Measurements from ENCODE around the gene AVP. TPM values are rescaled to one million over a fixed set of nuclear protein-coding genes. Genes with fewer than 3 reads are reported as not detected.

AVP gene
- polyA plus RNA-seq, 1 donor from 2014 or later = not detected

GRCh38 chr20:3045042-3045815, 39.3 kb downstream of the AVP start:
- Histone ChIP-seq H3K36me3 (ENCODE audit: insufficient read depth, low read length) (no peaks in the 10 kb centered on the region), H3F3A (ENCODE audit: insufficient read depth, low read length, poor library complexity, severe bottlenecking) (no peaks in the 10 kb centered on the region), H3K27me3 (ENCODE audit: insufficient read depth, low read depth, low read length) (no peaks in the 10 kb centered on the region), H3K9me2 (ENCODE audit: insufficient read depth, low read length) (no peaks in the 10 kb centered on the region), H3K9ac (ENCODE audit: low read length) (peak overlapping the region; percentile 76), H3K9me3 (ENCODE audit: low read length) (no peaks in the 10 kb centered on the region), H3K4me3 (ENCODE audit: low read length) (peak overlapping the region; percentile 89), H3K79me2 (replicated peaks; ENCODE audit: insufficient read depth, low read length) (peaks cover 6% of the 10 kb centered on the region), H2AFZ (ENCODE audit: low read depth, low read length) (peak overlapping the region; percentile 53), H4K20me1 (ENCODE audit: insufficient read depth) (no peaks in the 10 kb centered on the region), H3K4me2 (ENCODE audit: low read length) (no peak overlapping the region), H3K27ac (ENCODE audit: low read length) (peak overlapping the region; percentile 60)
- TF ChIP-seq TAF1 (IDR thresholded peaks at IDR 0.05; ENCODE audit: low read depth) = no peak
- TF ChIP-seq CTCF (IDR thresholded peaks at IDR 0.05; ENCODE audit: poor library complexity, severe bottlenecking) = no peak
- TF ChIP-seq RAD21 (conservative IDR thresholded peaks at IDR 0.05) = no peak
- TF ChIP-seq REST (IDR thresholded peaks at IDR 0.05; ENCODE audit: borderline replicate concordance) = no peak
- TF ChIP-seq MXI1 (conservative IDR thresholded peaks at IDR 0.05; ENCODE audit: poor library complexity, severe bottlenecking) = no peak
- TF ChIP-seq EP300 (conservative IDR thresholded peaks at IDR 0.05; ENCODE audit: poor library complexity, severe bottlenecking) = no peak
- no peak for TF ChIP-seq POLR2AphosphoS5 (IDR thresholded peaks at IDR 0.05)

GRCh38 chr20:3044336-3044965, 40.1 kb downstream of the AVP start:
- no peak for TF ChIP-seq MXI1 (conservative IDR thresholded peaks at IDR 0.05; ENCODE audit: poor library complexity, severe bottlenecking)
- Histone ChIP-seq H3K9ac (ENCODE audit: low read length) (no peak overlapping the region), H3K4me2 (ENCODE audit: low read length) (no peak overlapping the region), H3K79me2 (replicated peaks; ENCODE audit: insufficient read depth, low read length) (peaks cover 6% of the 10 kb centered on the region), H3K27me3 (ENCODE audit: insufficient read depth, low read depth, low read length) (no peaks in the 10 kb centered on the region), H3K9me3 (ENCODE audit: low read length) (no peaks in the 10 kb centered on the region), H3K27ac (ENCODE audit: low read length) (no peak overlapping the region), H4K20me1 (ENCODE audit: insufficient read depth) (no peaks in the 10 kb centered on the region), H2AFZ (ENCODE audit: low read depth, low read length) (no peak overlapping the region), H3F3A (ENCODE audit: insufficient read depth, low read length, poor library complexity, severe bottlenecking) (no peaks in the 10 kb centered on the region), H3K9me2 (ENCODE audit: insufficient read depth, low read length) (no peaks in the 10 kb centered on the region), H3K4me3 (ENCODE audit: low read length) (no peak overlapping the region), H3K36me3 (ENCODE audit: insufficient read depth, low read length) (peaks cover 2% of the 10 kb centered on the region)

GRCh38 chr20:3043322-3043721, 41.2 kb downstream of the AVP start, which contains the start of gene GNRH2:
GNRH2 (plus strand) TSS chr20:3043622; CDS start chr20:3044415, 793 bp downstream.
- no peaks in the 10 kb centered on the region for H3F3A ChIP-seq (ENCODE audit: insufficient read depth, low read length, poor library complexity, severe bottlenecking)
- H3K4me3 ChIP-seq (ENCODE audit: low read length) = no peak within 1 kb of the TSS
- H3K79me2 ChIP-seq (replicated peaks; ENCODE audit: insufficient read depth, low read length) = peaks cover 6% of the 10 kb centered on the region
- no peak within 1 kb of the TSS for H3K4me2 ChIP-seq (ENCODE audit: low read length)
- H4K20me1 ChIP-seq (ENCODE audit: insufficient read depth) = no peaks in the 10 kb centered on the region
- peaks cover 10% of the 10 kb centered on the region for H3K36me3 ChIP-seq (ENCODE audit: insufficient read depth, low read length)
- no peaks in the 10 kb centered on the region for H3K27me3 ChIP-seq (ENCODE audit: insufficient read depth, low read depth, low read length)
- no peak within 1 kb of the TSS for H3K27ac ChIP-seq (ENCODE audit: low read length)
- no peak within 1 kb of the TSS for H2AFZ ChIP-seq (ENCODE audit: low read depth, low read length)
- H3K9ac ChIP-seq (ENCODE audit: low read length) = no peak within 1 kb of the TSS
- H3K9me3 ChIP-seq (ENCODE audit: low read length) = no peaks in the 10 kb centered on the region
- no peaks in the 10 kb centered on the region for H3K9me2 ChIP-seq (ENCODE audit: insufficient read depth, low read length)
- TF ChIP-seq REST (IDR thresholded peaks at IDR 0.05; ENCODE audit: borderline replicate concordance) (no peak), MXI1 (conservative IDR thresholded peaks at IDR 0.05; ENCODE audit: poor library complexity, severe bottlenecking) (no peak), TAF1 (IDR thresholded peaks at IDR 0.05; ENCODE audit: low read depth) (no peak), POLR2AphosphoS5 (IDR thresholded peaks at IDR 0.05) (no peak), RAD21 (conservative IDR thresholded peaks at IDR 0.05) (no peak), CTCF (IDR thresholded peaks at IDR 0.05; ENCODE audit: poor library complexity, severe bottlenecking) (no peak), EP300 (conservative IDR thresholded peaks at IDR 0.05; ENCODE audit: poor library complexity, severe bottlenecking) (no peak), SMC3 (conservative IDR thresholded peaks at IDR 0.05; ENCODE audit: poor library complexity) (no peak)
